ENCODE measurements around the gene ENOX1. TPM values are rescaled to one million over a fixed set of nuclear protein-coding genes. Genes with fewer than 3 reads are reported as not detected.

Gene ENOX1
- total and polyA plus RNA-seq, 8 donors, result 0.23 to 2.0 (median 0.94) TPM

DNA sequence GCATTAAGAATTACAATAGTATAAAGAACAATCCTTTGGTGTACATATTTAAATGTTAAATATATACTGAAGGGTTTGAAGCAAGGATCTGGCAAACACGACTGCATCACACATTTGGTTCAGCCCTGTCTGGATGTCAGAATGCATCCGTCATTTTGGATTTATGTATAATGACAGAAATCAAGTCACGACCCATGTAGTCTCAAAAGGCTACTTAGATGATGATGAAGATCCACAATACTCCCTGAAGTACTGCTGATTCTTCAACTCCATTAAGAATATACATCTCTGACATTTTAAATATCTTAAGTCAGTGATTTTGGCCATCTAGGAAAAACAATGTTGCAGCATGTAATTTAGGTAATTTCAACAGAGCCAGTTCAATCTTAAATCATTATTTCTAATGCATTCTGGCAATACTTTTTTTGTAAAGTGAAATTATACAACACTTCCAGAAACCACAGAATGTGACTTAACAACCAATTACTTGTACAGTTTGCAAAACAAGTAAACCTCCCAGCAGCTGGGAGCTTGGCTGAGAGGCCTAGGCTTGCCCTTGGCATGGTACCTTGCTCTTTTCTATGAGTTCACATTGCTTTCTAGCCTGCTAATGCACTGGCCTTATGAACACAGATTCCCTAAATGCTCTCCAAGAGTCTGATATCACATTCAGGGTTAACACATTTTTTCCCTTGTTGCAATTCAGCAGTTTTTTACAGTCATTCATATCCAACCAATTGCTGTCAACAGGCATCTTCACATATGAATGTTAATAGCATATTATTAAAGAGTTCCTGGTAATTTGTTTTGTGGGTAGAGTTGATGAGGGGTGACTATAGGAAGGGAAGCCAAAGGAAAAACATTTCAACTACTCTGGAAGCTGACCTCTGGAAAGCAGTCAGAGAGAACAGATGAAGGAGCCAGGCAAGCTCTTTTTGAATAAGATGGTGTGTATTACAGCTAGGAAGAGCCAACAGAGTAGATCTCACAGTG lies 175.2 kb downstream of the ENOX1 start:
- H3K27ac ChIP-seq, result no peak overlapping the region
- TF ChIP-seq, protein P1, sequence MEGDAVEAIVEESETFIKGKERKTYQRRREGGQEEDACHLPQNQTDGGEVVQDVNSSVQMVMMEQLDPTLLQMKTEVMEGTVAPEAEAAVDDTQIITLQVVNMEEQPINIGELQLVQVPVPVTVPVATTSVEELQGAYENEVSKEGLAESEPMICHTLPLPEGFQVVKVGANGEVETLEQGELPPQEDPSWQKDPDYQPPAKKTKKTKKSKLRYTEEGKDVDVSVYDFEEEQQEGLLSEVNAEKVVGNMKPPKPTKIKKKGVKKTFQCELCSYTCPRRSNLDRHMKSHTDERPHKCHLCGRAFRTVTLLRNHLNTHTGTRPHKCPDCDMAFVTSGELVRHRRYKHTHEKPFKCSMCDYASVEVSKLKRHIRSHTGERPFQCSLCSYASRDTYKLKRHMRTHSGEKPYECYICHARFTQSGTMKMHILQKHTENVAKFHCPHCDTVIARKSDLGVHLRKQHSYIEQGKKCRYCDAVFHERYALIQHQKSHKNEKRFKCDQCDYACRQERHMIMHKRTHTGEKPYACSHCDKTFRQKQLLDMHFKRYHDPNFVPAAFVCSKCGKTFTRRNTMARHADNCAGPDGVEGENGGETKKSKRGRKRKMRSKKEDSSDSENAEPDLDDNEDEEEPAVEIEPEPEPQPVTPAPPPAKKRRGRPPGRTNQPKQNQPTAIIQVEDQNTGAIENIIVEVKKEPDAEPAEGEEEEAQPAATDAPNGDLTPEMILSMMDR (IDR thresholded peaks at IDR 0.05), result no peak
- no peaks in the 10 kb centered on the region for H3K9me3 ChIP-seq
- H3K27me3 ChIP-seq, result no peaks in the 10 kb centered on the region
- DNase-seq (no peak), FAIRE-seq (no peak), ATAC-seq (no peak)
- H3K4me3 ChIP-seq, result no peak overlapping the region
- 80 to 83% methylated on average over 3 of the region's 3 CpGs for WGBS, 2 donors
- intact Hi-C loops (cut with DNase I), result no loop called here
- H3K36me3 ChIP-seq, result no peaks in the 10 kb centered on the region
- H3K4me1 ChIP-seq, result no peaks in the 10 kb centered on the region

DNA sequence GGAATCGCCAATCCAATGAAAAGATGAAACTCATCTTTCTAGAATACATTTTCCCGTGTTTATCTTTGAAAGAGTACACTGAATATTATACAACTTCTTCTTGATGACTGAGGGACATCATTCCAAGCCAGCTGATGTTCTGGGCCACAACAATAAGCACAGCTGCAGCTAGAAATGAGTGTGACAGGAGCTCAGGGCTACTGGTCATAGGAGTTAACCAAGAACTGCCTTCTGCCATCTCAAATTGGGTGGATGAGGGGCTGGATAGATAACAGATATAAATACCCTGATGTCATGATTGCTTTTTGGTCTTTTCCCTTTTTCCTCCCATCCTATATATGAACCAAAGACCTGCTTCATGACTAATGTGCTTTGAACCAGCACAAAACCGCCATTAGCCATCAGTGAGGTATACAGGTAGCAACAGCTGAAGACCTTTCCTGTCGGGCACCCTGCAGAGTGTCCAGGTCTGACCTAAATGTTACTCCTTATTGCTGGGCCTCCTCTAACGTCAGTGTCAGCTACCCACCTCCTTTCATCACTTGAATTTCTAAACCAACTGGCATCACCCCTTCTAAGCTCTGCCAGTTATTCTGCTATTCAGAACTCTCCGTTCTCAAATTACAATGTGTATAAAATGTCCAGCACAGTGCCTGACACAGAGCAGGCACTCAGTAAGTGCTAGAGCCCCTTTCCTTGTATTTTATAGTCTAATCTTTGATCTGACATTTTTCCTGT lies 178.2 kb downstream of the ENOX1 start:
- TF ChIP-seq, protein P1 (IDR thresholded peaks at IDR 0.05), result no peak
- FAIRE-seq, result no peak
- Histone ChIP-seq H3K36me3 (no peaks in the 10 kb centered on the region), H3K4me1 (no peaks in the 10 kb centered on the region), H3K27me3 (no peaks in the 10 kb centered on the region), H3K4me3 (no peak overlapping the region), H3K9me3 (no peaks in the 10 kb centered on the region), H3K27ac (no peak overlapping the region)
- intact Hi-C loops (cut with DNase I), result no loop called here
- WGBS, 2 donors, result 63 to 73% methylated on average over 6 of the region's 6 CpGs
- no peak for ATAC-seq
- no peak for DNase-seq

DNA sequence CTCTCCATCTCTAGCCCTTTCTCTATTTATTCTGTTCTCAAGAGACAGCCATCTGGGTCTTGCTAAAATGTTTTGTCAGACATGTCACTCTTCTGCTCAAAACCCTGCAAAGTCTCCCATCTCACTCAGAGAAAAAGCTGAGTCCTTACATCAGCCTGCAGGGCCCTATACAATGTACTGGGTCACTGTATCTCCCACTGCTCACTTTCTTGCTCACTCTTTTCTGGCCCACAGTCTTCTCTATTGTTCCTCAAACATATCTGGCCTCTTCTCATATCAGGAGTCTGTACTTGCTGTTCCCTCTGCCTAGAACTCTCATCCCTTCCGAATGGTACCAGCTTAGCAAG lies 189.2 kb downstream of the ENOX1 start:
- WGBS, 2 donors, result 80 to 95% methylated on average over 1 of the region's 1 CpG
- intact Hi-C loops (cut with DNase I), result no loop called here
- no peak overlapping the region for H3K4me3 ChIP-seq
- no peak for ATAC-seq
- no peaks in the 10 kb centered on the region for H3K4me1 ChIP-seq
- H3K36me3 ChIP-seq, result no peaks in the 10 kb centered on the region
- TF ChIP-seq, protein P1 (IDR thresholded peaks at IDR 0.05), result no peak
- no peak for DNase-seq
- H3K27ac ChIP-seq, result no peak overlapping the region
- H3K9me3 ChIP-seq, result no peaks in the 10 kb centered on the region
- no peaks in the 10 kb centered on the region for H3K27me3 ChIP-seq
- FAIRE-seq, result no peak

DNA sequence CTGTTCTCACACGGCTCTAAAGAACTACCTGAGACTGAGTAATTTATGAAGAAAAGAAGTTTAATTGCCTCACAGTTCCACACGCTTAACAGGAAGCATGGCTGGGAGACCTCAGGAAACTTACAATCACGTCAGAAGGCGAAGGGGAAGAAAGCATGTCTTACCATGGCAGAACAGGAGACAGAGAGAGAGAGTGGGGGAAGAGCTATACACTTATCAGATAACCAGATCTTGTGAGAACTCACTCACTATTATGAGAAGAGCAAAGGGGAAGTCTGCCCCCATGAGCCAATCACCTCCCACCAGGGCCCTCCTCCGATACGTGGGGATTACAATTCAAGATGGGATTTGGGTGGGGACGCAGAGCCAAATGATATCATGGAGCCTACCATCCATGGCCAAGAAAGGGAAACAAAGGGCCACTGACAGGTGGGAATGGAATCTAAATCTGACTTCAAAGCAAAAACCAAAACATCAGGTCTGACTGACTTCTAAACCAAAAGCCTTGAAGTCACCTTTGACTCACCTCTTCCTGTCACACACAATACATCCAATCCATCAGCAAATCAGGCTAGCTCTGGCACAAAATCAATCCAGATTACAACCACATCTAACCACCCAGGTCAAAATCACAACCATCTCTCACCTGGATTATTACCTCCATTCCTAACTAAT lies 189.7 kb downstream of the ENOX1 start:
- no peaks in the 10 kb centered on the region for H3K27me3 ChIP-seq
- no peaks in the 10 kb centered on the region for H3K4me1 ChIP-seq
- H3K36me3 ChIP-seq, result no peaks in the 10 kb centered on the region
- FAIRE-seq (no peak), DNase-seq (no peak), ATAC-seq (no peak)
- intact Hi-C loops (cut with DNase I), result no loop called here
- TF ChIP-seq, protein P1 (IDR thresholded peaks at IDR 0.05), result no peak
- H3K27ac ChIP-seq, result no peak overlapping the region
- H3K9me3 ChIP-seq, result no peaks in the 10 kb centered on the region
- no peak overlapping the region for H3K4me3 ChIP-seq
- 84 to 92% methylated on average over 7 of the region's 7 CpGs for WGBS, 2 donors
